ENCODE results near the gene STX17.
A peak's percentile ranks its signal among the peaks of the same experiment; 100 is the strongest.
"Not testable (repeated sequence)": the region's sequence is repeated elsewhere in the genome, so short reads cannot be mapped to it uniquely, and the experiment has no call there.

STX17 gene

DNA sequence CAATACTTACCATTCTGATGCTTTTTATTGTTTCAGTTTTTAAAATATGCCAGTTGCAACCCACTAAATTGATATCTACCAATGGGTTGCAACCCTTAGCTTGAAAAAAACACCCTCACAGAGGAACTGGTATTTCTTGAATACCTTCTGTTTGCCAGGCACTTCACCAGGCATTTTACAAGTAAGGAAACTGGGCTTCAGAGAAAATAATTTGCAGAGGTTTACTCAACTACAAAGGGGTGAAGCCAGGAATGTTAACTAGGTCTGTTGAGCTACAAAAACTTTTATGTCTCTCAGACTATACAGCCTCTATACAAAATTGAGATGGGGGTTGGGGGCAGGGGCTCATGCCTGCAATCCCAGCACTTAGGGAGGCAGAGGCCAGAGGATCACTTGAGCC lies 65.0 kb downstream of the STX17 start:
- DNase-seq (ENCODE audit: low read depth), result no peak

DNA sequence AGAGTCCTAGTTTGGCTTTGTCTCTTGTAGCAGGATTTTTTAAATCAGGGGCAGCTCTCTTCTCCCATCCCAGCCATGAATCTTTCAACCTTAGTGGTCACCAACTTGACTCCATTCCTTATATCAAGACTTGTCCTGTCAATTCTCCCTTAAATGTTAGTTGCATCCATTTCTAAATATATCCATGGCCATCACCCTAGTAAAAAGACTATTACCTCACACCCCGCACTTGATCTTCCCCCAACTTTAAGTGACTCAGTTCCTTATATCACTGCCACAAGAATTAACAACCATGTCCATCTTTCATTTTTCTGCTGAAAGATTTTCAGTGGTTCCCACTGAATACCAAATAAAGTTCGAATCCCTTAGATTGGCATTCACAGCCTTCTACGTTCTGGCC lies 67.0 kb downstream of the STX17 start:
- no peak for DNase-seq (ENCODE audit: low read depth)

DNA sequence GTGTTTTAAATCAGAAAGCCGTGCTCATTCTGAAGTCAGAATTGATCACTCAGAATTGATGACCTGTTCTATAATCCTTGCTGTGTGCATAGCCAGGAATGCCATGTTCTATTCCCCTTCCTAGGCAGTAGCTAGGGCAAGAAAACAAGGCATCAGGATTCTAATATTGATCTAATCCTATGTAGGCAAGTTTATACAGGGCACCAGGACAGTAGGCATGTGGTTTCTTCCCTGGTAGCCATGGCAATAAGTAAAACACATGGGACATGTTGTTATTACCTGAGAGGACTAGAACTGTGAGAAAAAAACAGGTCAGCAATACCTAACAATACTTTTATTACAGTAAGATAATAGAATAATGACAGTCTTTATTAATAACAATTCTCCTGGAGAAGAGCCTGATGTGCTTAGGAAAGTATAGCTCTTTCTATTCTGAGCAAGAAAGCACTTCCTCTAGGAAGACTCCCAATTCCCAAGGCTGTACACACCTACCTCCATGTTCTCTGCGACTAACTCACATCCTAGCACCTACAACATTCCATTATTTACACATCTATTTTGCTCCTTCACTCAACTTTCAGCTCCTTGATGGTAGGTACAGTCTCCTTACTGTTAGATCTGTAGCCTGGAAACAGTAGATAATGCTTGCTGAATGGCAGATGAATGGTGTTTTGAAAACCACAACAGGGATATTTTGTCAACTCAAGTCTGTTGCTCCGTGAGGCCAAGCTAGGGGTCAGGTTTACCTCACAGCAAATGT lies 70.8 kb downstream of the STX17 start:
- no peak for DNase-seq (ENCODE audit: low read depth)

DNA sequence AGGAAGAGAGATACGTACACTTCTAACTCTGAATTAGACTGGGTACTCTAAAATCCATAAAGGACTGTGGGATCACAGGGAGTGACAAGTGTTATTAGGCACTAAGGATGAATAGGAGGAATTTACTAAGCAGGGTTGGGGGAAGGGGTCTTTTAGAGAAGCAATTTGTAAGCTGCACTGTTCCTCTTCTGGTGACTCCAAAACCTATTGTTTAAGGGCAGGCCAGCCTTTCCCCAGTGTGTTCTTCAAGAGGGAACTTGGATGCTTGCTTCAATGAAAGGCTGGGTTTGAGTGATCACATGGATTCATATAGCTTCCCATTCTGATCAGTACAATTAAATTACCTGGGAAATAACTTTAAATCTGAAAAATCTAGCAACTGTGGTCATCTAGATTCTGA lies 71.8 kb downstream of the STX17 start:
- no peak for DNase-seq (ENCODE audit: low read depth)

DNA sequence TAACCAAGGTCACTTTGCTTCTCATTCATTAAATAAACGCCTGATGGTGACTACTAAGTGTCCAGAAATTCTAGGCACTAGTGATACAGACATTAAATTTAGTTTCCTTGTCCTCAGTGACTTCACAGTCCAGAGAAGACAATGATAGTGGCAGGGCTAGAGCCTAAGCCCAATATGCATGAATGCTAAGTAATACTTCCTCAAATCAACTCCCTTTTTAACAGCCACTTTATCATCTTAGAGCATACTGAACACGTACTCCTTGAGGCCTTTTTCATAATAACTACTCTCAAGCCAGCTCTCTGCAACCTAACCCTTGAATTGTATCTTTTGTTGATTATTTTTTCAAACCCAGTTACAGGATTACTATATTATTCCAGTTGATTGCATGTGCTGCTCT lies 74.1 kb downstream of the STX17 start:
- DNase-seq (ENCODE audit: low read depth), result no peak

DNA sequence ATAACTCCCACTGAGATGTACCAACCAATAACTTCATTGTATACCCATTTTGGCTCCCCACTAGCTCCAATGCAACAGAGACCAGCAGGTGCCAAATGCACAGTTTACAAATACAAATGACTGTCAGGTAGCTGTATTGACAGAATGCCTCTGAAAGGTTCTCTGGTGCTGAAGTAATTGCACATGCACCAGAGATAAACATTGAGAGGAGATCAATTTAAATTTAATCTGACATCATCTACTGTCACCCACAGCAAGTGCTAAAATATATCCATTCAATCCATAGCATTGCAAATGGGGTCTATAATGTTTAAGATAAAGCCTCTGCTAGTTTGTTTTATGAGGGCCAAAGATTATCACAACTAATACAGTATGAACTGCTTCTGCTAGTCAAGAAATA lies 80.2 kb downstream of the STX17 start:
- DNase-seq (ENCODE audit: low read depth), result no peak

DNA sequence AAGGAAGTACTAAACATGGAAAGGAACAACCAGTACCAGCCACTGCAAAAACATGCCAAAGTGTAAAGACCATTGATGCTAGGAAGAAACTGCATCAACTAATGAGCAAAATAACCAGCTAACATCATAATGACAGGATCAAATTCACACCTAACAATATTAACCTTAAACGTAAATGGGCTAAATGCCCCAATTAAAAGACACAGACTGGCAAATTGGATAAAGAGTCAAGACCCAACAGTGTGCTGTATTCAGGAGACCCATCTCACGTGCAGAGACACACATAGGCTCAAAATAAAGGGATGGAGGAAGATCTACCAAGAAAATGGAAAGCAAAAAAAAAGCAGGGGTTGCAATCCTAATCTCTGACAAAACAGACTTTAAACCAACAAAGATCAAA lies 84.1 kb downstream of the STX17 start:
- DNase-seq (ENCODE audit: low read depth), result not testable (repeated sequence)

DNA sequence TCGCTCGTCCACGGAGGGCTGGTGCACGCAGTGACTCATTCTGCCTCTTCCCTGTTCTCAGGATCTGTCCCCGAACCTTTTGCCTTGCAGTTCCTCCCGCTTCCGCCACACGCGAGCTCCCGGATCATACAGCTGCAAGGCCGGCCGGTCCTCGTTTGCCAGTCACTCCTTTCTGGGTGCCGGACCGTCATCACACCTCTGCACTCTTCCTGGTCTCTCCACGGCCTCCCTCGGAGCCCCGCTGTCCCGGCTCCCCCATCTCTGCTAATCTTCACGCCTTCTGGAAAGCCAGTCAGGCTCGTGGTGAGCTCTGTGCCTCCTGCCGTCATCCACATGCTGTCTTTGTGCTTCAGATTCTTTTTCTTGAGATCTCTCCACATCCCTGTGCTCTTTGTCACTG lies 91.8 kb downstream of the STX17 start:
- DNase-seq (ENCODE audit: low read depth), result no peak

DNA sequence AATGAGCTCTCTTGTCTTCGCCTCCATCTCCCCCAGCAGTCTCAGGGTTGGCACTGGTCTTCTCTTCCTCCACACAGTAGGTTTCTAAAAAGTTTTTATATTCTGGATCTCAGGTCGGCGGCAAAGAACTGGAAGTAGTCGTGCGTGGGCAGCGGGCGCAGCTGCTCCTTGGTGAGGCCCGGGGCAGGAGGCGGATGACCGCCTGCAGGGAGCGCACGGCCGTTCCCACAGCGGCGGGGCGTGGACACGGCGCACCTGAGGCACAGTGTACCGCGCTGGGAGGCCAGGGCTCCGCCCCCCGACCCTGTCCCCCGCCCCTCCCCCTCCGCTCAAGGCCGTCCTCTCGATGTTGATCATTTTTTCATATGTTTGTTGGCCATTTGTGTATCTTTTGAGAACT lies 92.4 kb downstream of the STX17 start:
- DNase-seq (ENCODE audit: low read depth), result no peak

DNA sequence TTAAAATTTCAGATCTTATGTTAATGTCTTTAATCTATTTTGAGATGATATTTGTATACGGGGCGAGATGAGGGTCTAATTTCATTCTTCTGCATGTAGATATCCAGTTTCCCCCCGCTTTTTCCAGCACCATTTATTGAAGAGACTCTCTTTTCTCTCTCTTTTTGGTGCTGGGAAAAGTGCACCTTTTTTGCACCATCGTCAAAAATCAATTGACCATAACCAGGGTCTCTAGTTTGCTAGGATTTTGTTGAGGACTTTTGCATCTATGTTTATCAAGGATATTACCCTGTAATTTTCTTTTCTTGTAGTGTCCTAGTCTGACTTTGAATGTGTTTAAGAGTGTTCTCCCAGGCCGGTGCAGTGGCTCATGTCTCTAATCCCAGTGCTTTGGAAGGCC lies 93.3 kb downstream of the STX17 start:
- no peak for DNase-seq (ENCODE audit: low read depth)

DNA sequence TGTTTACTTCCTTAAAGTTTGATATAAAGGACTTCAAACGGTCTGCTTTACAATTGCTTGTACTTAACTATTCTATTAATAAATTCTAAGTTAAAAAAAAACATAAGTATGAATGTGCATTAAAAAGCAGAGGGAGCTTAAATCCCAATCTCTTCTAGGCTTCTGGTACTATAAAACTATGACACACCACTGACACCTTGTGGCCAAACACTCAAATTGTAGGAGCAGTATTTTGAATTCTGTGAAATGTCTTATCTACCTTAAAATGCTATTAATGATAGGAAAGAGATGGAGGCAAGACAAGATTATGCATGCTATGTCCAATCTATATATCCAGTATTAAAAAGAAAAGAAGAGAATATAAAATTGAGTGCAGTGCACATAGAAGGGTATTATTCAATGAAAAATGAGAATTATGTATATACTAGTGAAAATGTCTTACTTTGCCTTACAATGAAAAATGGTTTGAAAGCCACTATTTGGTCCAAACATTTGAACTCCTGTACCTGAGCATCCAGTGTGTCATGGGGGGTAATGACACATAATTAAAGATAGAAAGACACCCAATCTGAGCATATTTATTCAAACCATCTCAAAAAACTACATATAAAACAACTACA lies 104.7 kb downstream of the STX17 start:
- DNase-seq (ENCODE audit: low read depth), result peak; percentile 30

DNA sequence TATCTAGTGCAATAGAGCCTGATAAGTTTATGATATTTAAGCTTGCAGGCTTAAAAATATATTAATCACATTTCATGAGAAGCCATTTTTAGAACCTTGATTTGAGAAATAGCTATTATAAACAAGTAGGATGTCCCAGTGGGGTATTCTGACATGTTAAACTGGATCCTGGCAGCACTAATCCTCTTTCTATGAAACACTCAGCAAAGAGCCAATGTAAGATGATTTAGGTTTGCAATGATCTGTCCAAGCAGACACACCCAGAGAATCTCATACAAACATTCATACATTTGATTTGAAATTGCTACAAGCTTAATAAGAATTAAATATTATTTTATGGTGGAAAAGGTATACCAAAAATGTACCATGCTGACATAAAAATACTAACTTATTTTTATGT lies 105.8 kb downstream of the STX17 start:
- no peak for DNase-seq (ENCODE audit: low read depth)

DNA sequence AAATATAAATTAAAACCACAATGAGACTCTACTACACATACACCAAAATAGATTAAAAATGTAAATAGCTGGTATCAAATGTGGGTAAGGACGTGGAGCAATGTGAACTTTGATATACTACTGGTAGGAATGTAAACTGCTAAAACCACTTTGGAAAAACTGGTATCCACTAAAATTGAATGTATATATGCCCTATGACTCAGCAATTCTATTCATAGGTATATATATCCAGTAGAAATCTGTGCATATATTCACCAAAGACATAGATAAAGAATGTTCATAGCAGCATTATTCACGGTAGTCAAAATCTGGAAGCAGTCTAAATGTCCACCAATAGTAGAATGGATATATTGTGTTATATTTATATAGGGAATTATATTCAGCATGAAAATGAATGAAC lies 107.1 kb downstream of the STX17 start:
- DNase-seq (ENCODE audit: low read depth), result no peak

DNA sequence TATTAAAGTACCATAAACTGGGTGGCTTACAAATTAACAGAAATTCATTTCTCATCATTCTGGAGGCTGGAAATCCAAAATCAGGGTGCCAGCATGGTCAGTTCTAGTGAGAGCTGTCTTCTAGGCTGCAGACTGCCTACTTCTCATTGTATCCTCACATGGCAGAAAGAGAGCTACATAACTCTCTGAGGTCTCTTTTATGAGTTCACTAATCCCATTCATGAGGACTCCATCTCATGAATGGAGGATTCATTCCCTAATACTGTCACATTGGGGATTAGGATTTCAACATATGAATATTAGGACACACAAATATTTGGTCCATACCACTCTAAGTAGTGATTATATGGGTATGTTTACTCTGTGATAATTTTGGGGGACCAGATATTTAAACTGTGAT lies 108.4 kb downstream of the STX17 start:
- DNase-seq (ENCODE audit: low read depth), result no peak

DNA sequence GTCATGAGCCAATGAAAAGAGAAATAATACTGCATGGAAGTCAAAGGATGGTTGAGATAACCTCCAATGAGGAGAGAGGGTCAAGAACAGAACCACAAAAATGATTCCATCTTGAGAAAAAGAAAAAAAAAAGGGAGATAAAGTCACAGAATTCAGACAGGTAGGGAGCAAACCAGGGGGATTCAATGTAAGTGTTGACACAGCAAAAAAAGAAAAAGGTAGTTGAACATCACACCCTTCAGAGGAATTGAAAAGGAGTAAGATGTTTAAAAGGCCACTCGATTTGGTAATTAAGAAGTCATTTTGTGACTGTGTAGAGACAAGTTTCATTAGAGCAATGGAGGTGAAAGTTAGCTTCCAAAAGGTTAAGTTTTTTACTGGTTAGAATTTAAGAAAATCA lies 113.1 kb downstream of the STX17 start:
- no peak for DNase-seq (ENCODE audit: low read depth)
